HG02623 (cell line): ENCODE data around the gene DDX47.
"Not testable (repeated sequence)": the region's sequence is repeated elsewhere in the genome, so short reads cannot be mapped to it uniquely, and the experiment has no call there.

Experiments used
- ATAC-seq: cut with Tn5 transposase; IDR thresholded peaks from one replicate; pipeline ENCODE4 v1.9.1; 2021; ENCODE audit warnings: moderate library complexity; ENCODE audit not compliant: unreplicated experiment

The DDX47 gene

DNA sequence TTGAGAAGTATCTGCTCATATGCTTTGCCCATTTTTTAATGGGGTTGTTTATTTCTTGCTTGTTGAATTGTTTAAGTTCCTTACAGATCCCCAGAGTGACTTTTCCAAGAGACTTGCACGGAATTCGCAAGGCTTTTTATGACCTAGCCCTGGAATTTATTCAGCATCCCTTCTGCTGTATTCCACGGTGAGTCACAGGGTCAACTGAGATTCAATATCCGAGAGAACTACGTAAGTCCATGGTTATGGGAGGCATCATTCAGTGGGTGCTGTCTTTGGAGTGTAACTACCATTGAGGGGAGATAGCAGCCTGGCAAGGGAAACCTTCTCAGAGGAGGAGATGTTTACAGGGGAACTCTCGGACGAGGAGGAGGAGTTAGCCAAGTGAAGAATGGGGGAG, 57.3 kb downstream of the DDX47 start:
- ATAC-seq = no peak

- ATAC-seq = no peak
These were observed 58.5 kb downstream of the DDX47 start for GRCh38 chr12:12871587-12872138.

GRCh38 chr12:12872139-12872933, 59.2 kb downstream of the DDX47 start:
- no peak for ATAC-seq

- no peak for ATAC-seq
These were observed 59.8 kb downstream of the DDX47 start for GRCh38 chr12:12872934-12873275.

- ATAC-seq = no peak
These were observed 60.9 kb downstream of the DDX47 start for GRCh38 chr12:12874029-12874428.

- ATAC-seq = not testable (repeated sequence)
These were observed 62.2 kb downstream of the DDX47 start for GRCh38 chr12:12875301-12875700.

DNA sequence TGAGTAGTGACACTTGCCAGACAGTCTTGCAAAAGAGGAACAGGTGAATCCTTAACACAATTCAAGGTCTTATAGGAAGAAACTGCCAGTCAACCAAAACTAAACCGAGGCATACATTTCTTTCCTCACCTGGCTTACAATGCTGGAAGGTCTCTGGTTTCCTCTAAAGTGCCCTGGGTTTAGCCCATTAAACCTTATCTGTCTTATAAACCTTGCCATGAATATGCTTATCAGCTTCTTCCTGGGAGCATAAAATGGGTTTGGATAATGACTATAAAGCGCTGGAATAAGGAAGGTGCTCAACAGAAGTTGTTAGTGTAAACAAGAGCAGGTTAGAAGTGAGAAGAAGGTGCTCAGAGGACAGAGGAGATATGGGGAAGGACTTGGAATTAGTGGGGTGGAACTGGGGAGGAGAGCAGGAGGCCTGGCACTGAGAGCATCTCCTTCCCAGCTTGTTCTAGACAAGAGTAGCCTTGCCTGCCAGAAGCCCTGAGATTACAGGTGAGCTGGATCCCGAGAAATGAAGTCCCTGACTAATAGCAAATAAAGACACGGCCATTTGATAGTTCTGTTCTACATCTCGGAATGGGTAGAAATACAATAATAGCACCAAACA, 64.1 kb downstream of the DDX47 start:
- ATAC-seq = no peak

DNA sequence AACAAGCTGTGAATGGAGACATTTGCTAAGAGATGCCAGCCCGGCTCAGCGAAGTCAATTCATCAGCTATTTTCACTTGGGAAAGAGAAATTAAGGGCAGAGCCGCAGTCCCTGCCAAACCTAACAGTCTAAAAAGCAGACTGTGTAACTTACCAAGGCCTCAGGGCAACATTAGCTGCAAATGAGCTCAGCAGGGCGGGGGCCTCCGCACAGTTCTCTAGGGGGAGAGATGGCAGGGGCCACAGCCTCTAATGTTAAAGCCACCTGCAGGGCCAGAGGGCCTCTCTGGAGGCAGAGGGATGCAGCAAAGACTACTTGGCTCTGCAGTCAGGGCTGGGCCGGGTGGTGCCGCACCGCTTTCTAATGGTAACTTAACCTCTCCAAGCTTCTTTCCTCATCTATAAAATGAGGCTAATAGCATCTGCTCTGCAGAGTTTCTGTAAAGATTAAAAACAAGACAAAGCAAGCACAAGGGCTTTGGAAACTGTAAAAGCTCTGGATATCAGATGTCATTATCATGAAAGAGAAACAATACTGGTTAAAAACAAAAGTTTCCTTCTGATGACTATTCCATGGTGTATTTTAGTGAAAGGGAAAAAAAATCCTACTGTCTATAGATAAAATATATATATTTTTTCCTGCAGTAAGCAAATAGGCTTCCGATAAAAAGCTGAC, 64.8 kb downstream of the DDX47 start:
- no peak for ATAC-seq
